Subcutaneous adipose tissue (tissue), 4 donors: ENCODE data around the gene AKAP6. TPM values are rescaled to one million over a fixed set of nuclear protein-coding genes. Genes with fewer than 3 reads are reported as not detected.

Experiments used
- CTCF ChIP-seq: fragments of 450-650 bp; IDR thresholded peaks from one replicate; pipeline ENCODE4 v1.5.1; 2016; ENCODE audit warnings: low read depth, mild to moderate bottlenecking, control low read depth, antibody characterized with exemption, moderate library complexity
- total RNA-seq, 4 donors: library from RNA; depleted of rRNA; stranded (reverse); fragments of >200 nt; gene quantifications; one replicate each; pipeline ENCODE4 v1.1.0, GENCODE V29; 2016

The AKAP6 gene
- total RNA-seq, 4 donors from 2014 or later = 0.65 to 6.5 (median 1.2) TPM

- no peak for TF ChIP-seq CTCF
These were observed 78.0 kb downstream of the AKAP6 start for GRCh38 chr14:32407130-32407529.

- no peak for TF ChIP-seq CTCF
These were observed 78.9 kb downstream of the AKAP6 start for GRCh38 chr14:32408018-32408417.

- TF ChIP-seq CTCF = no peak
These were observed 83.0 kb downstream of the AKAP6 start for GRCh38 chr14:32412103-32412502.

GRCh38 chr14:32412532-32412931, 83.4 kb downstream of the AKAP6 start:
- no peak for TF ChIP-seq CTCF

GRCh38 chr14:32413967-32414640, 85.0 kb downstream of the AKAP6 start:
- no peak for TF ChIP-seq CTCF

GRCh38 chr14:32414808-32415255, 85.7 kb downstream of the AKAP6 start:
- no peak for TF ChIP-seq CTCF

- TF ChIP-seq CTCF = no peak
These were observed 89.0 kb downstream of the AKAP6 start for GRCh38 chr14:32417956-32418552.
